Stimulated activated CD8-positive, alpha-beta memory T cell treated with anti-CD3 and anti-CD28 coated beads, Interleukin-12 subunit alpha, Interleukin-12 subunit beta, amount 100 ng/mL, for 24 hours (primary cell): Measurements from ENCODE around the gene AATK.

Experiments
- DNase-seq: peaks from one replicate; pipeline ENCODE4 v3.0.0-alpha.2; 2020; ENCODE audit errors: extremely low read depth

Gene AATK

DNA sequence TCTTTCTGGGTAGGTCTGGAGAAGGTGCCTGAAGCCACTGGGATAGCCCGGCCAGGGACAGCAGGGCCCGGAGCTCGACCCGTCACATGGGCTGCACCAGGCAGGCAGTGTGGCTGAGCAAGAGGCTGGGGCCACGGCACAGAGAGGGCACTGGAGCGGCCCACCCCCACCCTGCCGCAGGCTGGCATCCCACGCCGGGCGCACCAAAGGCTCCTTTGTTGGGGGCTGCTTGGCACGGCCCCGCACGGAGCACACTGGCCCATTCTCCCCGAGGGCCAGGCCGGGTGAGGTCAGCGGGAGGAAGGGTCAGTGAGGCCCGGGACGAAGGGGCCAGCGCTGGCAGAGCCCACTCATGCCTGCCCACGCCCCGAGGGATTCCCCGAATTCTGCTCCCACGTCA, 37.2 kb downstream of the AATK start:
- no peak for DNase-seq

DNA sequence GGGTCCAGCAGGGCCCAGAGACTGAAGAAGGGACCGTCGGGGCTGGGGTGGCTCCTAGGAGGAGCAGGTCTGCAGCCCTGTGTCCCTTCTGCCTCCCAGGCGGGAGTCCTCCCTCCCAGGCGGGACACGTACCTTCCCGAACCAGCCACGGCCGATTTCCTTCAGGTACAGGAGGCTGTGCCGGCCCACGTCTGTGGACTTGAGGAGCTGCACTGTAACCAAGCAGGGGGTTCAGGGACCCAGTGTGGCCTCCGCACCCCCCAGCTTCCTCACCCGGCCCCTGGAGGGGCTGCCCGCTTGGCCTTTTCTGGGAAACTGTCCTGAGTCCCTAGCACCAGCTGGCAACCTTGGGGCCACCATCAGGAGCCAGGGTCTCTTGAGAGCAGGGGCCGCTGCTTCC, 37.7 kb downstream of the AATK start:
- no peak for DNase-seq

DNA sequence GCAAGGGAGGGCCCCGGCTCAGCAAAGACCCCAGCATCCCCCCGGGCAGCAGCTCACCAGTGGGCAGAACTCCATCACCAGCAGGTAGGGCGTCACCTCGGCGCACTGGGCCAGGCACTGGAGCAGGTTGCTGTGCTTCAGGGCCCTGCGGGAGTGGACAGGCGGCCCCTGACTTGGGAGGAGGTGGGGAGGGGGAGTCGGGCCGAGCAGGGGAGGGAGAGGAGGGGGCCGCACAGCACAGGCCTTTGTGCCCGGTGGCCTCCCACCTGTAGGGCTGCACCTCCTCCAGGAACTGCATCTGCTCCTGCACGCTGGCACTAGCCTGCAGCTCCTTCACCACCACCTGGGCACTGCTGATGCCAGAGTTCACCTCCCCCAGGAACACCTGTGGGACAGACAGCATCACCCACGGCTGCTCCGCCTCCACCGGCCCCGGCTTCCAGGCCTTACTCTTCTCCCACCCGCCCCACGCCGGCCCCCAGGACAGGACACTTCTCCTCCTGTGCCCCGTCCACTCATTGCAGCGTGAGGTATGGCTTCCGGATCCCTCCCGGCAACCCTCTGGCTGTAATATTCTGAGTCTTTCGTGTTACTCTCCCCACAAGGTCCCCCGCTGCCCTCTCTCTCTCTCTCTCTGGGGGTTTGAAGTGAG, 38.4 kb downstream of the AATK start:
- DNase-seq: no peak

DNA sequence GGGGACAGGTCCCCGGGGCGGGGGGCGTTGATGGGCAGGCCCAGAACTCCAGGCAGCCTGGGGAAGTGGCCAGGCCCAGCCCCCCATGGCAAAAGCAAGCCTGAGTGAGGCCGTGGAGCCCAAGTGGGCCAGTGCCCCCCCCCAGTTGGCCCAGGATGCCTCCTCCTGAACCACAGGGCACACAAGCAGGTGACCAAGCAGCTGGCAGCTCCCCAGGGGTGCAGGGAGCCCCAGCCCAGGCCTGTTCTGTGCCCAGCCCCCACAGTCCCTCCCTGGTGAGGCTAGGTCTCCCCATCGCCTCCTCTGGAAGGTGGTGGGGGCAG, 38.9 kb downstream of the AATK start:
- no peak for DNase-seq

DNA sequence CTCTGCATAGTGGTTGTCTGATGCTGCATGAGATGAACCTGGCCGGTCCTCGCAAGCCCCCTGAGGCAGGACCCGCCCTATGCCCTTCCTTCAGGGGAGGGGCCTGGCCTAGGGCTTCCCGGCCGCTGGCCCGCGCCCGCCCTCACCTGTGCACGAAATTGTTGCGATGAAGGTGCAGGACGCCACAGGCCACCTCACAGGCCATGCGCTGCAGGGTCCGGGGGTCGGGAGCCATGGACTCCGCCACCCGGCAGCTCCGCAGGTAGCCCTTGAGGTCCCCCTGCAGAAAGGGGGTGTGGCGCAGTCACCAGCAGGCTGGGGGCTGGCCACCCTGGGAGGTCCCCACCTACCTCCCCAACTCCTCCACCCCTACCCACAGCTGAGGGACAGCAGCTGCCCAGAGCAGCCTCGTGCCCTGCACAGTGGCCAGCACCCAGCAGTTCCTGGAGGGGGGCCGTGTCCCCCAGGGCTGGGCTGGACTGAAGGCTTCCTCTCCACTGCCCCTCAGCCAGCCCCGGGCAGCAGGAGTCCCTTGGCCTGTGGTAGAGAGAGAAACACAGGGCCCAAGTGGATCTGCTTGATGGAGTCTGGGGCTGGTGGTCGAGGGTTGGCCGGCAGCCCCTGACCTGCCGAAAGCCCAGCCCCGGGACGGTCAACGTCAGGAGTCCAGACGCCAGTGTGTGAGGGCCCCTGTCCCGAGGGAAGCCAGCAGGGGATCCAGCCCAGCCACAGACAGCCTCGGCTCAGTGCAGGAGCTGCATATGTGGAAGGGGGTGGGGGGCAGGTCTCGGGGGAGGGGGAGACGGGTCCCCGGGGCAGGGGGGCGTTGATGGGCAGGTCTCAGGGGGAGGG, 39.5 kb downstream of the AATK start:
- DNase-seq: no peak

DNA sequence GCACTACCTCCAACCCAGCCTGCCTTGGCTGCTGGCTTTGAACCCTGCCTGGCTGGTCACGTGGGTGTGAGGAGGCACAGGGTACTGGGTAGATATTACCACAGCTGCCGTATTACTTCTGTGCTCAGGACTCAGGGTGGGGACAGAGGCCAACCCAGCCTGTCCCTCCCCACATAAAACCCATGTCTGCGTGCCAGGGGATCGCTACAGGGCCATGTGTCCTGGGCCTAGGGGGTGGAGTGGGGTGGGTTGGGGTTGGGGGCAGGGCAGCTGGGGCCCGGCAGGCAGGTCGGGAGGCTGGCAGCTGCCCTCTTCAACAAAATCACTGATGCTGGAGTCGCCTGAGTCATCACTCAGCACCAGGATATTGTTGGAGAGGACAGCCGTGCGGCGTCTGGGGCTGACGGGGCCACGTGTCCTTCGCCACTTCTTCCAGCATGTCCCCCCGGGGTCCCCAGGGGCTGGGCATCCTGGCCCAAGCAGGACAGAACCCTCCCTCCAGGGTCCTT, 40.4 kb downstream of the AATK start:
- DNase-seq: no peak

DNA sequence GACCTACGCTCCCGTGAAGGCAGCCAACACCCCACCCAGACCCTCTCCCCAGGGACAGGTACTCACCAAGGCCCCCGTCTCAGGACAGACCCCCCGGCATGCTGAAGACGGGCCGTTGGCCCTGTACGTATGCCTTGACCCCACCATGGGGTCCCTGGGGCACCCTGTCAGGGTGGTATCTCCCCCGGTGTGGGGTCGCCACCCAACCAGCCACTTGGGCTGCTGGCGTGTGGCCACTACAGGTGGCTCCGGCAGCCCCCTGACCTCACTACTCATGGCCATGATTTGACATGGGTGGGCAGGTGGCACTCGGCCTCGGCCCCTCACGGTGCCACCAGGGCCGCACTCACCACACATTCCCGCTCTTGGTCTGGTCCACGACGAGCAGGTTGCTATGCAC, 41.6 kb downstream of the AATK start:
- no peak for DNase-seq

DNA sequence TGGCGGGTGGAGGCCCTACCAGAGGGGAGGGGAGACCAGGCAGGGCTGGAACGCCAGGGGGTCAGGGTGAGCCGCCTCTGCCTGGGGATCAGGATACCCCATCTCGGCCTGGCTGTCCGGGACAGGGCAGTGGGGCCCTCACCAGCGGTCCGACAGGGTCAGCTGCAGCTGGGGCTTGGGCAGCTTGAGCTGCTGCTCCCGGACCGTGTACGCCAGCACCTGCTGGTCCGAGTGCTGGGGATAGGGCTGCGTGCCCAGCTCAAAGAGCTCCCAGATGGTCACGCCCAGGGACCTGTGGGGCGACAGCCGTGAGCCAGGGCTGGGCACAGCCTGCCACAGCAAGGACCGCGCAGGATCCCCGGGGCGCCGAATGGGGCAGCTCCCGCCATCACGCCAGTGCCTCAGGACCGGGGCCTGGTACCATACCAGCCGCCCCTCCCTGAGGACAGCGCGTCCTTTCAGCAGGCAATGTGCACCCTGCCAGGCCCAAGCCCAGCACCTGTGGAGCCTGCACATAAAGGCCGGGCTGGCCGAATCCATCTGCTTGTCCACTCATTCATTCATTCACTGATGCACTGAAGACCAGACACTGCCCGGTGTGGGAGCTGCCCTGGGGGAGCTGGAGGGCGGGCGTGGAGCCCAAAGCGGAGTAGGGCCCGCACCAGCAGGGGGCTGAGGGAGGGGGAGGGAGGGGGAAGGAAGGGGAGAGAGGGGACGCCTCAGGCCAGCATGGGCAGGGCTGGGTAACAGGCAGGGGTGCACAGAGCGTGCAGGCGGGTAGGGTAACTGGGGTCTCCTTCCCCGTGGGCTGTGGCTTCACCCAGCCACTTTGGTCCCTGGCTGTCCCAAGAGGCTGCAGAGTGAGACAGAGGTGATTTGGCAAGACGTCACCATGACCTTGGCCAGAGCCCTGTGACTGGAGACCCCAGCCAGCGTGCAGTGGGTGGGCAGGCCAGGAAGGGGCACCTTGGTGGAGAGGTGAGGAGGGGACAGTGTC, 42.7 kb downstream of the AATK start:
- DNase-seq: no peak

DNA sequence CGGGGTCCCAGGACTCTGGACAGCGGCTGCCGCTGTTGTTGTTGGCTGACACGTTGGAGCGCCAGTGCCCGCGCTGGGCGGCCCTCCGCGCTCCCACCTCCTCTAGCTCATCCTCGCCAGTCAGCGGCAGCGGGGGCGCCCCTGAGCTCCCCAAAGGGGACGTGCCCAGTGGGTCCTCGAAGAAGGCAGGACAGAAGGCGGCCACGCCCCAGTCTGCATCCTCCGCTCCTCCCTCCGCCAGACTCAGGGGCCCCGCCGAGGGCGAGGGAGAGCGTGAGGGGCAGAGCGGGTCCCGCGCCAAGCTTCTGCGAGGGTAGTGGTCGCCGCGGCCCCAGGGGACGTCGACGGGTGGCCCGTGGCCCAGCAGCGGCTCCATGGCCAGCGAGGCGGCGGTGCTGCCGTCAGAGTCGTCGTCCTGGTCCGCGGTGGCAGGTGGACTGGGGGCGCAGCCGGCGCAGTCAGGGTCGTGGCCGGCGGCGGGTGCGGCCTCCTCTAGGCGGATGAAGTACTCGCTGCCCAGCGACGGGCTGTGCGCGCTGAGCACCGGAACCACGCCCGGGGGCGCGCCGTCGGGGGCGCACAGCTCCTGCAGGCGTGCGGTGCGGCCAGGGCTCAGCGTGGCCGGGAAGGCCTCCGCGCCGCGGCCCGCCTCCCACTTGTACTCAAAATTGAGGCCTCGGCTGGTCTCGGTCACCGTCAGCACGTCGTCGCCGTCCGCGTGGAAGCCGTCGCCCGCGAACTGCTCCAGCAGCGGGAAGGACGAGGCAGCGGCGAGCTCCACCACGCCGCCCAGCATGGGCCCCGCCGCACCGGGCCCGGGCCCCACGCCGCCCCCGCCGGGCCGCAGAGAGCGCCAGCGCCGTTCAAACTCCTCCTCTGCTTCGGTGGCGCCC, 43.9 kb downstream of the AATK start:
- DNase-seq: no peak

DNA sequence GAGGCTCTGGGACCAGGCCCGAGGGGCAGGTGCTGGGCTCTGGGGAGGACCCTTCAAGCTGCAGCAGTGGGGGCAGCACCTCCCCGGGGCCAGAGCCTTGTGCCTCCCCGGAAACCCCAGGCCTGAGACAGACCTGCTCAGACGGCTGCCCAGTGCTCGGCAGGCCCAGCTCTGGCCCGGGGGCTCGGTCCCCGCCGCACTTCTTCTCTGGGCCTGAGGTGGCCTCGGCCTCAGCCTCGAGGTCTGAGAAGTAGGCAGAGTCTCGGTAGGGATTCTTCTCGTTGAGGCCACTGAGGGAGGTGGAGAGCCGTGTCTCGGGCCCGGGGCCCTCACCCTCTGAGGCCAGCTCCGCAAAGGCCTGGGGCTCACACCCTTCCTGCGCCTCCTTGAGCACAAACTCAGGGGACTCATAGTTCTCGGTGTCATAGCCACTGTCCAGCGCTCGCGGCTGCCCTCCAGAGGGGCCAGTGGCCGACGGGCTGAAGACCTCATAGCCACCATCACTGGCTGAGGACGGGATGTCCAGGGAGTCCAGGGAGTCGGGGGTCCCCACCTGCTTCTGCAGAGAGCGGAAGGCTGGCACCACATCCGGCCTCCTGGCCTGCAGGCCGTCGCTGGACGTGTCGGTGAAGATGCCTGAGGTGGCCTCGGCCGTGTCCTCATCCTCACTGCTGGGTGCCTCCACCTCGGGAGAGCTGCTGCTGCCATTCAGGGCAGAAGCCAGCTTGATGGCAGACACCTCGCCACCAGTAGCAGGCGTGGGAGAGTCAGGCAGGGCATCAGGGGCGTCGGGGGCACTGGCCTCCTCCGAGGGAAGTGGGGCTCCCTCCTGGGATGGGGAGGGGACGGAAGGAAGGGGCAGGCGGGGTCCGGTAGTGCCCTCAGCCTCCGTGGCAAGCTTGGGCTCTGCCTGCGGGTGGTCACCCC, 45.1 kb downstream of the AATK start:
- no peak for DNase-seq

DNA sequence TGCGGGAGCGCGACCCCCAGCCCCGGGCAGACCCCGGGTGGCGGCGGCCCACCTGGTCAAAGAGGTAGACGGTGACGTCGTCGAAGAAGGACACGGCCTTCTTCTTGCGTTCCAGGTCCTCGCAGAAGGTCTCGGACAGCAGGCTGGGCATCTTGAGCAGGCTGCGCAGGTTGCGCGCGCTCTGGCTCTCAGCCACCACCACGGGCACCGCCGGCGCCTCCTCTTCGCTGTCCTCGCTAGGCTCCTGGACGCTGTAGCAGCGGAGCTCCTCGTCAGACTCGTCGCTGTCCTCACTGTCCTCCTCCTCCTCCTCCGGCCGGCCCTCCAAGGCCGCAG, 45.9 kb downstream of the AATK start:
- DNase-seq: no peak

DNA sequence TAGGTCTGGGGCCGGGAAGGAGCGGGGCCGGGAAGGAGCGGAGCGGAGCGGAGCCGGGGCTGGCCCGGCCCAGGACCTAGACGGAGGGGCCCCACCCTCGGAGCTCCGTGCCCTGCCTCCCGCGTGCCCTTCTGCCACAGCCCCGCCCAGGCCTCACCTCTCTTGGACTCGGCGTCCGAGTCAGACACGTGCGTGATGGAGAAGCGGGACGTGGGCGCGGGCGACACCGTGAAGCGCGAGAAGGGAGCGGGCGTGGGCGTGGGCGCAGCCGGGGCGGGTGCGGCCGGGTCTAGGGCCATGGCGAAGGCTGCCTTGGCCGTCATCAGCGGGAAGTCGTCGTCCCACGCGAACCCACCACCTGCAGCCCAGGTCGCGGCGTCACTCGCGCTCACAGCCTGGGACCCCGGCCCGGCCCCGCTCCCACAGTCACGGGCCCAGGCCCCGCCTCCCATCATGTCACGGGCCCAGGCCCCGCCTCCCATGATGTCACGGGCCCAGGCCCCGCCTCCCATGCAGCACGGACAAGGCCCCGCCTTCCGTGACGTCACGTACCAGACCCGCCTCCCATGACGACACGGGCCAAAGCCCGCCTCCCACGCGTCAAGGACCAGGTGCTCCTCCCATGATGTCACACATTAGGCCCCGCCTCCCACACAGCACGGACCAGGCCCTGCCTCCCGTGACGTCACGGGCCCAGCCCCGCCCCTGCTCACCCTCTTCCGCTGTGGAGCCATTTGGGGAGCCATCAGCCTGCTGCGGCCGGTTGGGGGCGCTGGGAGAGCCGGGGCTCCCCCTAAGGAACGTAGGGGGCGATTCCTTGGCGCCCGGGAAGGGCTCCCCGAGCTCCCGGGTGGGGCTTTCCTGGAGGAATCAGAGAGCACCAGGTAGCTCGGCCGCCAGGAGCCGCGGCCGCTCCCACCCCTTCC, 46.5 kb downstream of the AATK start:
- DNase-seq: peak; percentile 51

DNA sequence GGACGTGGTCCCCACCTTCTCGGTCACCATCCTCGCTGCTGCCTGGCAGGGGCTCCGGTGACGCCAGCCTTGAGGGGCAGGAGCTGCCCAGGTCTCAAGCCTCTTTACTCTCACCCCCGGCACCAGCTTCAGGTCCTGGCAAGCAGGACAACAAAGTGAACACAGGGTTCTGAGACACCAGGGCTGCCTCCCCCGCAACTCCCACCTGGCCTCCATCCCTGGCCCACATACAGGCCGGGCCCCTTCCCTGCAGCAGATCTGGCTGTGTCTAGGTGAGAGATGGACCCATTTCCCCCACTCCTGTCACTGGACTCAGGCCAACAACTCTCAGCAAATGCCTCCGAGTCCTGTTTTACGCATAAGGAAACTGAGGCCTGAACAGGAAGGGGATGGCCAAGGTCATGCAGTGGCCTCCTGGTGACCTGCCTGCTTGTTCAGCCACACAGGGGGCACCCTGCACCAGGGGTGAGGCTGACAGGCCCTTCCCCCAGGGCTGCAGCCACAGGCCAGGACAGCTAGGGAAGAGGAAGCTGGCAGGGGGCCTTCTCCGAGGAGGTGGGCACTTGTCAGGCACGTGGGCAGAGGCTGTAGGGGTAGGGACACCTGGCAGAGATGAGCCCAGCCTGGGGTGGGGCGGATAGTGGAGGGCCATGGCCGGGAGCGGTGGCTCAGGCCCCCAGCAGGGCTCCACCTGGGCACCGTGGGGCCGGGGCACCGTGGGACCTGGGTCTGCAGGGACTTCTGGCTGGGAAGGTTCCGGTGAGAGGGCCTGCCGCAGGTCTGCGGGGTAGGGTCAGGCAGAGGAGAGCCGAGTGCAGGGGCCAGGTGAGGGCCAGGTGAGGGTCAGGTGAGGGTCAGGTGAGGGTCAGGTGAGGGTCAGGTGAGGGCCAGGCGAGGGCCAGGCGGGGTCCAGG, 47.5 kb downstream of the AATK start:
- no peak for DNase-seq

DNA sequence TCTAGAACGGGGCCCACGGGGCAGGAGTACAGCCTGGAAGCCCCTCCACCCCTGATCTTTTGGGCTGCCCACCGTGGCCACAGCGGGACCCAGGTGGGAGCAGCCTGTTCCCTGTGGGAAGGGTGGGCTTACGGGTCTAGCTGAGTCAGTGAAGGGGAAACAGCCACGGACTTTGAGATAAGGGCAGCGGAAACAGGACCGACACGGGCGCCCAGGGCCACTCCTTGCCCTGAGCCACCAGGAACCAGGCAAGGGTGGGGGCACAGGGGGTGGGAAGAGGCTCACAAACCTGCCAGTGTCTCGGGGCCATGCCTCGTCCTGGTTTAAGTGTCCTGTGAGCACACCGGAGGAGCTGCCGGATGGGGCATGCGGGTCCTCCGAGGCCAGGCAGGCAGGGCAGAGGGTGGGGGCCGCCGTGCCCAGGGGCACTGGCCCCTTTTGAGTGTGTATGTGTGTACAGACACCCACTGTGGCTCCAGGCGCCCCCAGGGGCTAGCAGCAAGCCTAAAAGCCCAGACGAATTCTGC, 48.3 kb downstream of the AATK start:
- no peak for DNase-seq

DNA sequence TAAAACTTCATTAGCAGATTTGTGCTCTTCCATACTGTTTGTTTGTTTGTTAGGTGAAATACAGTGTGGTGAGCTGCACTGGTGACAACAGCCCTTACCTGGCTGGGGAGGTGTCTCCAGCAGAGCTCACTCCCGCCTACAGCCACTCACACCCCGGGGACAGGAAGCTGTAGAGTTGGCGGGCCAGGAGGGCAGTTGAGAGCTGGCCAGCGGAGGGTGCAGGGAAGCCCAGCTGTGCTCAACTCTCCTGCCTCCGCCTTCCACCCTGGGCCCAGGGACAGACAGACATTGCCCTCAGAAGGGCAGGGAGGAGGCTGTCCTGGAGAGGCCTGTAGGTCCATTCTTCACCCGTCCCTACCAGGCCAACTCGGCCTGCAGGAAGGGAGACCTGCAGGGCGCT, 49.3 kb downstream of the AATK start:
- no peak for DNase-seq

DNA sequence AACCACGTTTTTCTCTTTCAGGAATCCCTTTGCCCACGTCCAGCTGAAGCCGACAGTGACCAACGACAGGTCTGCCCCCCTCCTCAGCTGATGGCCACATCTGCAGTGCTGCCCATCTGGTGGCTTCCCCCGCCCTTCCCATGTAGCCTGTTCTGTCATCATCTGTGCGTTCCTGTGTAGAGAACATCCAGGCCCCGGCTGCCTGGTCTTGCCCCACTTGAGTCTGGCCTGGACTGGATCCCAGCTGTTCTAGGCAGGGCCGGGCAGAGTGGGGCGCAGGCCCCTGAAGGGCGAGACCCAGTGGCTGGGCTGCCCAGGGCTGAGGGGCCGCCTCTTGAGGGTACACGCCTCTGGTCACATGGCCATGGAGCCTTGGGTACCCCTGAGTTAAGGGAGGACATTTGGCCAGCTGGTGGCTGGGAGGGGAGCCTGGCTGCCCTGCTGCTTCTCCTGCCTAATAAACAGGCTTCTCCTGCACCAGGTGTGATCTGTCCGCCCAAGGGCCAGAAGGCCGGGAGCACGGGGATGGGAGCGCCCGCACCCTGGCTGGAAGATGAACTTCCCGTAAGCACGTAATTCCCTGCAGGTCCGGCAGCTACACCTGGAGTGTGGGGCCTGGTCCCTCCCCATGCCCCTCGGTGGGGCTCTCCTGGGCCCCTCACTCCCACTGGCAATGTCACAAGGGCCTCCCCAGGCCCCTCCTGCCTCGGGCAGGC, 50.1 kb downstream of the AATK start:
- no peak for DNase-seq

DNA sequence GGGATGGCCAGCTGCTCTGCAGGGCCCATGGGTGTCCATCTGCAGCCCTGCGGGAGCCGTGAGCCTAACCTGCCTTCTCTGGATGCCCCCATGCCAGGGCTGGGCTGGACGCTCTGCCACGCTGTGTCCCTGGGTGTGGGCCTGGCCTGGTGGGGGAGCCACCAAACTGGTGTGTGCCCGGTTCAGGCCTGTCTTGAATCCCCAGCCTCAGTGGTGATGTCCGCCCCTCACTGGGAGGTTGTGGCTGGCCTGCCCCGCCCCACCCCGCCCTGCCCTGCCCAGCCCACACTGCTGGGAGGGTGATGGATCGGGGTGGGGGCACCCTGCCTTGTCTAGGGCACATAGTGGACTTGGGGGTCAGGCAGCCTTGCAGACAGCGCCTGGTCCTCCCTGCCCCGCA, 50.8 kb downstream of the AATK start:
- no peak for DNase-seq
